GM21576 (cell line): ENCODE measurements around the gene CLINT1.
"Not testable (repeated sequence)": the region's sequence is repeated elsewhere in the genome, so short reads cannot be mapped to it uniquely, and the experiment has no call there.

Source experiments
- ATAC-seq: cut with Tn5 transposase; IDR thresholded peaks from one replicate; pipeline ENCODE4 v1.9.1; 2021; ENCODE audit warnings: mild to moderate bottlenecking, moderate library complexity; ENCODE audit not compliant: unreplicated experiment

CLINT1 gene

GRCh38 chr5:157864067-157864466, 5.1 kb upstream of the CLINT1 start:
- no peak for ATAC-seq

- no peak for ATAC-seq
Observed at GRCh38 chr5:157862183-157862851, 3.4 kb upstream of the CLINT1 start.

GRCh38 chr5:157860898-157861890, 2.2 kb upstream of the CLINT1 start:
- peak; percentile 69 for ATAC-seq

GRCh38 chr5:157859227-157859575, 256 bp upstream of the CLINT1 start:
- ATAC-seq = no peak

- ATAC-seq = no peak
Observed at GRCh38 chr5:157857816-157858526, 974 bp downstream of the CLINT1 start.

- no peak for ATAC-seq
Observed at GRCh38 chr5:157855404-157855994, 3.4 kb downstream of the CLINT1 start.

GRCh38 chr5:157853365-157853764, 5.6 kb downstream of the CLINT1 start:
- not testable (repeated sequence) for ATAC-seq

GRCh38 chr5:157845914-157846598, 12.9 kb downstream of the CLINT1 start:
- ATAC-seq = no peak

GRCh38 chr5:157842787-157843186, 16.2 kb downstream of the CLINT1 start:
- no peak for ATAC-seq

GRCh38 chr5:157842185-157842584, 16.8 kb downstream of the CLINT1 start:
- ATAC-seq = no peak

- ATAC-seq = no peak
Observed at GRCh38 chr5:157839157-157839795, 19.7 kb downstream of the CLINT1 start.

GRCh38 chr5:157836121-157836753, 22.7 kb downstream of the CLINT1 start:
- ATAC-seq = no peak

GRCh38 chr5:157835041-157835440, 23.9 kb downstream of the CLINT1 start:
- ATAC-seq = no peak

GRCh38 chr5:157828944-157829639, 29.9 kb downstream of the CLINT1 start:
- no peak for ATAC-seq

- ATAC-seq = peak; percentile 41
Observed at GRCh38 chr5:157828105-157828943, 30.6 kb downstream of the CLINT1 start.

- ATAC-seq = no peak
Observed at GRCh38 chr5:157827423-157827822, 31.5 kb downstream of the CLINT1 start.

GRCh38 chr5:157823655-157824054, 35.3 kb downstream of the CLINT1 start:
- no peak for ATAC-seq
